ENCODE measurements around the gene NACC2. TPM values are rescaled to one million over a fixed set of nuclear protein-coding genes. Genes with fewer than 3 reads are reported as not detected.

NACC2 gene
- total and polyA plus RNA-seq, 2 experiments from 2014 or later = 11.0 to 13.0 TPM

DNA sequence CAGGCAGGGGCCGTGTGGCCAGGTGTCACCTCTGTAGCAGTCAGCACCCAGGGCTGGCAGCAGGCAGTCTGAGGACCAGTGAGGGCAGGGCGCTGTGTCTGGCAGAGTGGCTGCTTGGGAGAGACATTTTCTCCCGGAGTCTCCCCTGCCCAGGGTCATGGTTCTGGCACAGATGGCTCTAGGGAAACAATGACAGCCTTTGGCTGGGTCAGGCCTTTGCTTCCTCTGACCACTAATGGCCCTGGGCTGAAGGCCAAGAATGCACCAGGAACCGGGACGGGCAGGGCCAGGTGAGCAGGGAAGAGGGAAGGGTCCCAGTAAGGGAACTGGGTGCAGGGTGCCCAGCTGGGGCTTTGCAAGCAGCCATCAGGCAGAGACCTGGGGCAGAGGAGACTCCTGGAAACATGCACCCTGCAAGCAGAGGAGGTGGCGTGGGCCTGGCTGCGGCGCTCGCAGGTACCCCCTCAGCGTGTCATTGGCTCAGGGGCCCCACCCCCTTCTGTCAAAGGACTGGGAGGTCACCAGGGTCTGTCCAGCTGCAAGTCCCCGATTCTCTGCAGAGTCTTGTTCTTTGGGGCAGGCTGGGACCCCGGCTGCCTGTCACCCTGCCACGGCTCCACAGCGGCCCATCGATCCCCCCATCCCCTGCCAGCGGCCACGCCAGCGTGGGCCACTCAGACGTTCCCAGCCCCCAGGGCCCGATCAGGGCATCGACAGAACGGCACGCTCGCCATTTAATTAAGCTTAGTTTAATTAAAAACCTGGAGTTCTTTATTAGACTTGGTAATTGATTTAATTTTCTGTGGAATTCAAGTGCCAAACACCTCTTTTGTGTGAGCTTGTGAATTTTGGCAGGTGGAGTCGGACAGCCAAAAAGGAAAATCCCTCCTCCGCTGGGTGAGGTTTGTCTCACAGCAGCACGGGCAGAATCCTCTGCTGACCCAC lies 42.5 kb upstream of the NACC2 start:
- peaks cover 6% of the 10 kb centered on the region for H3K4me1 ChIP-seq (ENCODE audit: insufficient read depth)
- no peaks in the 10 kb centered on the region for H3K79me2 ChIP-seq
- no peaks in the 10 kb centered on the region for H4K20me1 ChIP-seq (ENCODE audit: insufficient read depth, poor library complexity, severe bottlenecking)
- no peak overlapping the region for H3K4me2 ChIP-seq
- TF ChIP-seq CTCF (IDR thresholded peaks at IDR 0.05; ENCODE audit: poor library complexity) (no peak), EZH2 (IDR thresholded peaks at IDR 0.05; ENCODE audit: borderline replicate concordance) (no peak), EZH2phosphoT487 (IDR thresholded peaks at IDR 0.05; ENCODE audit: low read depth, severe bottlenecking, unreplicated experiment) (no peak)
- no peaks in the 10 kb centered on the region for H3K9me3 ChIP-seq (ENCODE audit: low read depth)
- DNase-seq (ENCODE audit: low spot score) = no peak
- H3K4me3 ChIP-seq = no peak overlapping the region
- H2AFZ ChIP-seq = no peak overlapping the region
- no peaks in the 10 kb centered on the region for H3K36me3 ChIP-seq (replicated peaks; ENCODE audit: insufficient read depth, low read depth)
- 89% methylated on average over 26 of the region's 27 CpGs for WGBS (ENCODE audit: low lambda C conversion rate, missing lambda C conversion rate)
- H3K27ac ChIP-seq = no peak overlapping the region
- peaks cover 29% of the 10 kb centered on the region for H3K27me3 ChIP-seq
- no peaks in the 10 kb centered on the region for H3K9me2 ChIP-seq (replicated peaks; ENCODE audit: insufficient read depth)

GRCh38 chr9:136136127-136136925 lies 41.2 kb upstream of the NACC2 start:
- no peaks in the 10 kb centered on the region for H3K9me3 ChIP-seq (ENCODE audit: low read depth)
- DNase-seq (ENCODE audit: low spot score) = no peak
- H3K9me2 ChIP-seq (replicated peaks; ENCODE audit: insufficient read depth) = no peaks in the 10 kb centered on the region
- no peak overlapping the region for H3K27ac ChIP-seq
- no peaks in the 10 kb centered on the region for H3K79me2 ChIP-seq
- no peak overlapping the region for H3K4me3 ChIP-seq
- no peak overlapping the region for H3K4me2 ChIP-seq
- peaks cover 8% of the 10 kb centered on the region for H3K4me1 ChIP-seq (ENCODE audit: insufficient read depth)
- peaks cover 29% of the 10 kb centered on the region for H3K27me3 ChIP-seq
- TF ChIP-seq EZH2phosphoT487 (IDR thresholded peaks at IDR 0.05; ENCODE audit: low read depth, severe bottlenecking, unreplicated experiment) (no peak), CTCF (IDR thresholded peaks at IDR 0.05; ENCODE audit: poor library complexity) (no peak), EZH2 (IDR thresholded peaks at IDR 0.05; ENCODE audit: borderline replicate concordance) (no peak)
- no peaks in the 10 kb centered on the region for H4K20me1 ChIP-seq (ENCODE audit: insufficient read depth, poor library complexity, severe bottlenecking)
- H2AFZ ChIP-seq = no peak overlapping the region
- H3K36me3 ChIP-seq (replicated peaks; ENCODE audit: insufficient read depth, low read depth) = no peaks in the 10 kb centered on the region
- WGBS (ENCODE audit: low lambda C conversion rate, missing lambda C conversion rate) = 91% methylated on average over 32 of the region's 33 CpGs

GRCh38 chr9:136135326-136136126 lies 40.4 kb upstream of the NACC2 start:
- no peak overlapping the region for H3K27ac ChIP-seq
- TF ChIP-seq EZH2 (IDR thresholded peaks at IDR 0.05; ENCODE audit: borderline replicate concordance) (no peak), EZH2phosphoT487 (IDR thresholded peaks at IDR 0.05; ENCODE audit: low read depth, severe bottlenecking, unreplicated experiment) (no peak), CTCF (IDR thresholded peaks at IDR 0.05; ENCODE audit: poor library complexity) (no peak)
- no peak overlapping the region for H3K4me2 ChIP-seq
- H4K20me1 ChIP-seq (ENCODE audit: insufficient read depth, poor library complexity, severe bottlenecking) = no peaks in the 10 kb centered on the region
- no peak for DNase-seq (ENCODE audit: low spot score)
- 81% methylated on average over 18 of the region's 18 CpGs for WGBS (ENCODE audit: low lambda C conversion rate, missing lambda C conversion rate)
- H3K9me3 ChIP-seq (ENCODE audit: low read depth) = no peaks in the 10 kb centered on the region
- H3K79me2 ChIP-seq = no peaks in the 10 kb centered on the region
- H2AFZ ChIP-seq = no peak overlapping the region
- H3K9me2 ChIP-seq (replicated peaks; ENCODE audit: insufficient read depth) = no peaks in the 10 kb centered on the region
- peaks cover 12% of the 10 kb centered on the region for H3K4me1 ChIP-seq (ENCODE audit: insufficient read depth)
- H3K36me3 ChIP-seq (replicated peaks; ENCODE audit: insufficient read depth, low read depth) = no peaks in the 10 kb centered on the region
- no peak overlapping the region for H3K4me3 ChIP-seq
- H3K27me3 ChIP-seq = peaks cover 29% of the 10 kb centered on the region

Measured in hepatocyte (in vitro differentiated cells).